ENCODE measurements around the gene CCDC43. TPM values are rescaled to one million over a fixed set of nuclear protein-coding genes. Genes with fewer than 3 reads are reported as not detected.

Gene CCDC43
- total RNA-seq, 2 experiments from 2014 or later = 23.6 to 25.3 TPM

DNA sequence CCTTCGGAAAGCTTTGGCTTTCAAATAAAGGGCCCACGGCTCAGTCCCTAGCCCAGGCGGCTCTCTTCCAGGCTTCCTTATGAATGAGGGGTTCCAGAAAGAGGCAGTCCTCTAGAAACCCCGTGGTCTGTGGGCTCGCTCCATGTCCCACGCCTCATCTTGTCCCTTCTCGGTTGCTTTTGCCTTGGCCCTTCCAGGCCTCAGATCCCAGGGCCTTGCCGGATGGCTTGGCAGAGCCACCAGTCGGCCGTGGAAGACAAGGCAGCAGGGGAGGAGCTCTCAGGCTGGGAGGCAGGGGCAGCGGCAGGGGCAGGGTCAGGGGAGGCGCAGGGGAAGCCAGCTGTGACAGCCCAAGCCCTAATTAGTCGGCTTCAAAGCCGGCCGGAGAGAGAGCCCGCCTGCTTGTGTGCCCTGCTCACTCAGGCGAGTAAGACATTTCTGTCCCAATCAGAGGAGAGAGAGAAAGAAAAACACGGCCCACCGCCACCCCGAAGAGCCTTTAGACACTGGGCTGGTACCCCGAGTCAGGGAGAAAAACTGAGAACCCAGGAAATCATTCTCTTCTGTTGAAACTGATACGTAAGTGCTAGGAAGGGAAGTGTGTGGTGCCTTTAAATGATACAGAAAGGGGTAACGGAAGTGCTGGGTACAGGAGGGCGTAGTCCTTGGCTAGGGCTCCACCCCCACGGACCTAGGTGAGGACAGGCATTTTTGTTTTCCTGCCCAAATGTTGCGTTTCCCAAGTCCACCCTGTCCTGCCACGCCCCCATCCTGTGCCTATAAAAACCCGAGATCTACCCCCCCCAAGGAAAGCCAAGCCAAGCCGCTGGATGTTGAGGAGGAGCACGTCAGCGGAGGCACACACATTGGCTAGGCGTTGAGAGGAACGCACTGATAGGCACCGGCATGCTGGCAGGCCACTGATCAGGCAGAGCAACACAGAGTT is 61.1 kb downstream of the CCDC43 start:
- Histone ChIP-seq H3K27ac (ENCODE audit: low read depth in 1 of 2, low read length in 2 of 2) (no peak overlapping the region), H3K36me3 (ENCODE audit: insufficient read depth, low read length) (no peaks in the 10 kb centered on the region), H3K4me1 (ENCODE audit: insufficient read depth, low read length) (no peaks in the 10 kb centered on the region), H3K4me3 (ENCODE audit: low read length) (no peak overlapping the region), H3K27me3 (ENCODE audit: control insufficient read depth in 1 of 2, insufficient read depth in 2 of 2, low read length in 2 of 2) (peaks cover 7 to 10% of the 10 kb centered on the region in 2 experiments), H3K9me3 (ENCODE audit: control insufficient read depth in 1 of 2, insufficient read depth in 1 of 2, low read length in 2 of 2) (peaks cover 0 to 4% of the 10 kb centered on the region in 2 experiments)
- TF ChIP-seq, protein P1, sequence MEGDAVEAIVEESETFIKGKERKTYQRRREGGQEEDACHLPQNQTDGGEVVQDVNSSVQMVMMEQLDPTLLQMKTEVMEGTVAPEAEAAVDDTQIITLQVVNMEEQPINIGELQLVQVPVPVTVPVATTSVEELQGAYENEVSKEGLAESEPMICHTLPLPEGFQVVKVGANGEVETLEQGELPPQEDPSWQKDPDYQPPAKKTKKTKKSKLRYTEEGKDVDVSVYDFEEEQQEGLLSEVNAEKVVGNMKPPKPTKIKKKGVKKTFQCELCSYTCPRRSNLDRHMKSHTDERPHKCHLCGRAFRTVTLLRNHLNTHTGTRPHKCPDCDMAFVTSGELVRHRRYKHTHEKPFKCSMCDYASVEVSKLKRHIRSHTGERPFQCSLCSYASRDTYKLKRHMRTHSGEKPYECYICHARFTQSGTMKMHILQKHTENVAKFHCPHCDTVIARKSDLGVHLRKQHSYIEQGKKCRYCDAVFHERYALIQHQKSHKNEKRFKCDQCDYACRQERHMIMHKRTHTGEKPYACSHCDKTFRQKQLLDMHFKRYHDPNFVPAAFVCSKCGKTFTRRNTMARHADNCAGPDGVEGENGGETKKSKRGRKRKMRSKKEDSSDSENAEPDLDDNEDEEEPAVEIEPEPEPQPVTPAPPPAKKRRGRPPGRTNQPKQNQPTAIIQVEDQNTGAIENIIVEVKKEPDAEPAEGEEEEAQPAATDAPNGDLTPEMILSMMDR (IDR thresholded peaks at IDR 0.05) = no peak
- H3K27me3 Mint-ChIP-seq = peaks cover 39% of the 10 kb centered on the region
- ChIA-PET POLR2A (interaction anchor here (0.6 kb wide), 1 partner anchor 777 kb away, joined by 3 read pairs; no protein-coding TSS in a partner anchor), CTCF (no interaction called here)
- no peaks in the 10 kb centered on the region for H3K4me1 Mint-ChIP-seq (ENCODE audit: low read depth)
- H3K36me3 Mint-ChIP-seq (ENCODE audit: low read depth) = no peaks in the 10 kb centered on the region
- no peaks in the 10 kb centered on the region for H3K9me3 Mint-ChIP-seq
- ATAC-seq (ENCODE audit: poor library complexity) (peak; percentile 48), DNase-seq (peak in 1 of 14 experiments; percentile 23)
- H3K27ac Mint-ChIP-seq = no peak overlapping the region
- peak overlapping the region; percentile 34 for H3K4me3 Mint-ChIP-seq
- intact Hi-C loops (cut with DNase I, micrococcal nuclease) = no loop called here

DNA sequence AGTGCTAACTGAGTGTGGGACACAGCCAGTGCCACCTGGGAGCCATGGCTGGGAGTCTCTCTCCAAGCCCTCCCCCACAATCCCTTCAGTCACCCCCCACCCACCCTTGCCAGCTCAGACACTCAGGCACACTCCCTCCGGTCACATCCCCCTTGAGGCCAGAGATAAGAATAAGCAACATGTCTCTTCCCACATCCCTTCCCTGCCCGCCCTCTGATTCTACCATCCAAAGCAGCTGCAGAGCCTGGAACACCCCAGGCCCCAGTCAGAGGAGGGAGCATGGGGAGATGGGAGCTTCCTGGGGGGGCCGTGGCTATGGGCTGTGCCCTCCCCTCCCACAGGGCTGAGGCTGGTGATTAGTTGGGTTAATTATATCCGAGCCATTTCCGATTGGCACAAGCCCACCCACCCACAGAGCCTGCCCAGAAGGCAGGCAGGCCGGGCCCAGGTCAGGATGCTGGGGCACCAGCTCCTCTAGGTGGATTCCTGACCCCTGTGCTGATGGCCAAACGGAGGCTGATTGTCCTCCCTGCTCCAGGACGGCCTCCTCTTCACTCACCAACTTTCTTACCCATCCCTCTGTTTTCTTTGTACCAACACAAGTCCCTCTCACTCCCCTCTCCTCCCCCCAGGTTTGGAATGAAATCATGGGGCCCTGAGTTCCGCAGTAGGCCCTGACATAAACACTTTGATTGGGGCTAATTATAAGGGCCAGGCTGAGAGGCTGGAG is 61.9 kb downstream of the CCDC43 start:
- H3K27me3 ChIP-seq (ENCODE audit: control insufficient read depth in 1 of 2, insufficient read depth in 2 of 2, low read length in 2 of 2) = peaks cover 6 to 7% of the 10 kb centered on the region in 2 experiments
- ATAC-seq (ENCODE audit: poor library complexity) (no peak), DNase-seq (no peak)
- no peaks in the 10 kb centered on the region for H3K4me1 ChIP-seq (ENCODE audit: insufficient read depth, low read length)
- no peak overlapping the region for H3K27ac Mint-ChIP-seq
- intact Hi-C loops (cut with DNase I, micrococcal nuclease) = no loop called here
- TF ChIP-seq, protein P1 (IDR thresholded peaks at IDR 0.05) = no peak
- H3K9me3 Mint-ChIP-seq = no peaks in the 10 kb centered on the region
- ChIA-PET CTCF (no interaction called here), POLR2A (no interaction called here)
- H3K36me3 Mint-ChIP-seq (ENCODE audit: low read depth) = no peaks in the 10 kb centered on the region
- H3K27ac ChIP-seq (ENCODE audit: low read depth in 1 of 2, low read length in 2 of 2) = no peak overlapping the region
- H3K4me3 ChIP-seq (ENCODE audit: low read length) = no peak overlapping the region
- H3K4me1 Mint-ChIP-seq (ENCODE audit: low read depth) = no peaks in the 10 kb centered on the region
- H3K4me3 Mint-ChIP-seq = no peak overlapping the region
- H3K9me3 ChIP-seq (ENCODE audit: control insufficient read depth in 1 of 2, insufficient read depth in 1 of 2, low read length in 2 of 2) = peaks cover 0 to 4% of the 10 kb centered on the region in 2 experiments
- H3K27me3 Mint-ChIP-seq = peaks cover 36% of the 10 kb centered on the region
- no peaks in the 10 kb centered on the region for H3K36me3 ChIP-seq (ENCODE audit: insufficient read depth, low read length)

Other genes with a start within 250 kb of the CCDC43 start
- 10 to 100 TPM; 76.0 to 76.9 TPM for gene GPATCH8, start 186.4 kb downstream of the CCDC43 start, total RNA-seq
- gene FZD2, start 132.3 kb downstream of the CCDC43 start, total RNA-seq = not detected
- under 1 TPM in 1 of 2 experiments, not detected in 1; 0.08 TPM for gene MEIOC, start 33.3 kb downstream of the CCDC43 start, total RNA-seq
- 1 to 10 TPM; 1.5 TPM for gene DBF4B, start 18.9 kb upstream of the CCDC43 start, total RNA-seq
- gene ADAM11, start 69.2 kb upstream of the CCDC43 start, total RNA-seq = under 1 TPM; 0.16 to 0.47 TPM
- not detected for gene GJC1, start 140.5 kb upstream of the CCDC43 start, total RNA-seq
- not detected for gene HIGD1B, start 158.1 kb upstream of the CCDC43 start, total RNA-seq
- gene EFTUD2, start 209.7 kb upstream of the CCDC43 start, total RNA-seq = 100 to 1,000 TPM; 105 to 112 TPM
- gene GFAP, start 225.7 kb upstream of the CCDC43 start, total RNA-seq = not detected

Data from CD4-positive, alpha-beta T cell (primary cell).